Subcutaneous abdominal adipose tissue (tissue), 5 donors: ENCODE measurements around the gene DMC1.
"Not testable (repeated sequence)": the region's sequence is repeated elsewhere in the genome, so short reads cannot be mapped to it uniquely, and the experiment has no call there.

ENCODE experiments used
- H3K27ac ChIP-seq: one replicate; pipeline ENCODE4 v1.7.0; 2013; ENCODE audit warnings: low read depth, mild to moderate bottlenecking, inconsistent platforms, low read length, moderate library complexity
- H3K27me3 ChIP-seq, 5 donors: one replicate each; pipeline ENCODE4 v1.7.0; 2013; ENCODE audit warnings: low read length in 5 of 5, inconsistent platforms in 1 of 5; ENCODE audit not compliant: control insufficient read depth in 5 of 5, insufficient read depth in 4 of 5
- H3K36me3 ChIP-seq, 5 donors: one replicate each; pipeline ENCODE4 v1.7.0; 2013; ENCODE audit warnings: low read length in 5 of 5; ENCODE audit not compliant: control insufficient read depth in 5 of 5, insufficient read depth in 5 of 5
- H3K4me1 ChIP-seq, 5 donors: one replicate each; pipeline ENCODE4 v1.7.0; 2013; ENCODE audit warnings: low read length in 5 of 5, mild to moderate bottlenecking in 3 of 5, moderate library complexity in 1 of 5; ENCODE audit not compliant: control insufficient read depth in 5 of 5, insufficient read depth in 5 of 5
- H3K4me3 ChIP-seq, 5 donors: one replicate each; pipeline ENCODE4 v1.7.0; 2013; ENCODE audit warnings: low read length in 5 of 5, low read depth in 1 of 5
- H3K9ac ChIP-seq, 5 donors: one replicate each; pipeline ENCODE4 v1.7.0; 2013; ENCODE audit warnings: low read length in 5 of 5, mild to moderate bottlenecking in 4 of 5, moderate library complexity in 3 of 5
- H3K9me3 ChIP-seq, 5 donors: one replicate each; pipeline ENCODE4 v1.7.0; 2013; ENCODE audit warnings: low read length in 5 of 5; ENCODE audit not compliant: control insufficient read depth in 5 of 5
- donor health status: healthy.
- donor health status: healthy.
- donor health status: healthy.
- donor health status: healthy.
- donor health status: healthy.

The DMC1 gene

GRCh38 chr22:38569972-38570778, at the start of gene DMC1:
TSS of gene DMC1 (minus strand) at chr22:38570183. CDS start at chr22:38568256, 1,927 bp downstream.
- Histone ChIP-seq H3K9me3 (no peaks in the 10 kb centered on the region), H3K4me3 (peak within 1 kb of the TSS; percentile 78 to 91 (median 81)), H3K9ac (peak within 1 kb of the TSS; percentile 48 to 87 (median 74)), H3K4me1 (peaks cover 0 to 17% (median 15%) of the 10 kb centered on the region in 5 donors), H3K36me3 (no peaks in the 10 kb centered on the region), H3K27me3 (peaks cover 0 to 6% (median 0%) of the 10 kb centered on the region in 5 donors), H3K27ac (peak within 1 kb of the TSS; percentile 16)

GRCh38 chr22:38618682-38619081, 48.7 kb upstream of the DMC1 start:
- no peak overlapping the region for H3K4me3 ChIP-seq
- H3K36me3 ChIP-seq = peaks cover 0 to 6% (median 0%) of the 10 kb centered on the region in 5 donors

GRCh38 chr22:38618258-38618657, 48.3 kb upstream of the DMC1 start:
- Histone ChIP-seq H3K36me3 (peaks cover 0 to 6% (median 0%) of the 10 kb centered on the region in 5 donors), H3K4me1 (no peaks in the 10 kb centered on the region), H3K9ac (no peak overlapping the region), H3K4me3 (no peak overlapping the region), H3K27ac (no peak overlapping the region), H3K9me3 (no peaks in the 10 kb centered on the region), H3K27me3 (peaks cover 0 to 4% (median 0%) of the 10 kb centered on the region in 5 donors)

More at GRCh38 chr22:38618682-38619081, 48.7 kb upstream of the DMC1 start:
- no peak overlapping the region for H3K9ac ChIP-seq
- H3K27me3 ChIP-seq = peaks cover 0 to 4% (median 0%) of the 10 kb centered on the region in 5 donors
- no peaks in the 10 kb centered on the region for H3K9me3 ChIP-seq
- H3K4me1 ChIP-seq = no peaks in the 10 kb centered on the region
- H3K27ac ChIP-seq = no peak overlapping the region

- not testable (repeated sequence) for H3K36me3 ChIP-seq, H3K4me1 ChIP-seq, H3K27me3 ChIP-seq, H3K9ac ChIP-seq, H3K27ac ChIP-seq, H3K9me3 ChIP-seq, H3K4me3 ChIP-seq
Measured at GRCh38 chr22:38615064-38615405, 45.1 kb upstream of the DMC1 start.

- Histone ChIP-seq H3K27ac (no peak overlapping the region), H3K4me1 (no peaks in the 10 kb centered on the region), H3K36me3 (peaks cover 0 to 6% (median 0%) of the 10 kb centered on the region in 5 donors), H3K27me3 (peaks cover 0 to 1% (median 0%) of the 10 kb centered on the region in 5 donors), H3K9me3 (no peaks in the 10 kb centered on the region), H3K4me3 (no peak overlapping the region), H3K9ac (no peak overlapping the region)
Measured at GRCh38 chr22:38614332-38615063, 44.5 kb upstream of the DMC1 start.

GRCh38 chr22:38613588-38613987, 43.6 kb upstream of the DMC1 start:
- H3K9ac ChIP-seq = no peak overlapping the region
- H3K9me3 ChIP-seq = no peaks in the 10 kb centered on the region
- H3K36me3 ChIP-seq = peaks cover 0 to 5% (median 0%) of the 10 kb centered on the region in 5 donors
- H3K4me3 ChIP-seq = no peak overlapping the region
- H3K27me3 ChIP-seq = no peaks in the 10 kb centered on the region
- no peaks in the 10 kb centered on the region for H3K4me1 ChIP-seq
- no peak overlapping the region for H3K27ac ChIP-seq

GRCh38 chr22:38612217-38613006, 42.4 kb upstream of the DMC1 start:
- H3K36me3 ChIP-seq = no peaks in the 10 kb centered on the region
- H3K27ac ChIP-seq = no peak overlapping the region

GRCh38 chr22:38611559-38611958, 41.6 kb upstream of the DMC1 start:
- Histone ChIP-seq H3K9me3 (no peaks in the 10 kb centered on the region), H3K27ac (no peak overlapping the region), H3K4me1 (no peaks in the 10 kb centered on the region), H3K36me3 (no peaks in the 10 kb centered on the region), H3K9ac (no peak overlapping the region), H3K4me3 (no peak overlapping the region), H3K27me3 (no peaks in the 10 kb centered on the region)

More at GRCh38 chr22:38612217-38613006, 42.4 kb upstream of the DMC1 start:
- no peak overlapping the region for H3K4me3 ChIP-seq
- no peaks in the 10 kb centered on the region for H3K27me3 ChIP-seq
- H3K4me1 ChIP-seq = no peaks in the 10 kb centered on the region
- H3K9me3 ChIP-seq = no peaks in the 10 kb centered on the region
- H3K9ac ChIP-seq = no peak overlapping the region

GRCh38 chr22:38610234-38610633, 40.3 kb upstream of the DMC1 start:
- Histone ChIP-seq H3K36me3 (no peaks in the 10 kb centered on the region), H3K4me3 (no peak overlapping the region), H3K27me3 (no peaks in the 10 kb centered on the region), H3K27ac (no peak overlapping the region), H3K9me3 (no peaks in the 10 kb centered on the region), H3K9ac (no peak overlapping the region), H3K4me1 (no peaks in the 10 kb centered on the region)
